DND-41 (cell line): ENCODE results near the gene NPHS2.

Experiments used
- EZH2 ChIP-seq: IDR thresholded peaks from 3 replicates; pipeline ENCODE4 v1.6.1; 2012; ENCODE audit warnings: borderline replicate concordance, low read depth, mild to moderate bottlenecking, moderate library complexity, low read length, inconsistent platforms; ENCODE audit not compliant: severe bottlenecking
- TF ChIP-seq, protein P1 (sequence below): IDR thresholded peaks from 2 replicates; pipeline ENCODE4 v1.5.1; 2012; ENCODE audit warnings: borderline replicate concordance, low read length, moderate library complexity, mild to moderate bottlenecking; ENCODE audit not compliant: poor library complexity, severe bottlenecking; ENCODE audit errors: extremely low read depth

- TF ChIP-seq, protein P1, sequence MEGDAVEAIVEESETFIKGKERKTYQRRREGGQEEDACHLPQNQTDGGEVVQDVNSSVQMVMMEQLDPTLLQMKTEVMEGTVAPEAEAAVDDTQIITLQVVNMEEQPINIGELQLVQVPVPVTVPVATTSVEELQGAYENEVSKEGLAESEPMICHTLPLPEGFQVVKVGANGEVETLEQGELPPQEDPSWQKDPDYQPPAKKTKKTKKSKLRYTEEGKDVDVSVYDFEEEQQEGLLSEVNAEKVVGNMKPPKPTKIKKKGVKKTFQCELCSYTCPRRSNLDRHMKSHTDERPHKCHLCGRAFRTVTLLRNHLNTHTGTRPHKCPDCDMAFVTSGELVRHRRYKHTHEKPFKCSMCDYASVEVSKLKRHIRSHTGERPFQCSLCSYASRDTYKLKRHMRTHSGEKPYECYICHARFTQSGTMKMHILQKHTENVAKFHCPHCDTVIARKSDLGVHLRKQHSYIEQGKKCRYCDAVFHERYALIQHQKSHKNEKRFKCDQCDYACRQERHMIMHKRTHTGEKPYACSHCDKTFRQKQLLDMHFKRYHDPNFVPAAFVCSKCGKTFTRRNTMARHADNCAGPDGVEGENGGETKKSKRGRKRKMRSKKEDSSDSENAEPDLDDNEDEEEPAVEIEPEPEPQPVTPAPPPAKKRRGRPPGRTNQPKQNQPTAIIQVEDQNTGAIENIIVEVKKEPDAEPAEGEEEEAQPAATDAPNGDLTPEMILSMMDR = no peak
- TF ChIP-seq EZH2 = no peak
Observed at GRCh38 chr1:179591253-179591591, 15.5 kb upstream of the NPHS2 start.
